Spinal cord (tissue), 10 donors: ENCODE results near the gene MAGI1. TPM values are rescaled to one million over a fixed set of nuclear protein-coding genes. Genes with fewer than 3 reads are reported as not detected.

Experiments
- DNase-seq, 6 donors: peaks; one replicate each; pipeline versions ENCODE4 v3.0.0 to v3.0.0-alpha.2; 2013 to 2015; ENCODE audit warnings: low spot score in 6 of 6, low read depth in 4 of 6
- H3K27ac ChIP-seq: one replicate; pipeline ENCODE4 v1.5.1; 2013; ENCODE audit warnings: low read depth, low read length, control low read depth
- H3K27me3 ChIP-seq: one replicate; pipeline ENCODE4 v1.6.1; 2013; ENCODE audit warnings: low read length; ENCODE audit not compliant: control insufficient read depth, insufficient read depth
- H3K36me3 ChIP-seq: one replicate; pipeline ENCODE4 v1.6.1; 2013; ENCODE audit warnings: low read length; ENCODE audit not compliant: control insufficient read depth, insufficient read depth
- H3K4me1 ChIP-seq: one replicate; pipeline ENCODE4 v1.6.1; 2013; ENCODE audit warnings: low read length; ENCODE audit not compliant: control insufficient read depth, insufficient read depth
- H3K4me3 ChIP-seq: one replicate; pipeline ENCODE4 v1.5.1; 2013; ENCODE audit warnings: low read depth, low read length, control low read depth
- H3K9me3 ChIP-seq: one replicate; pipeline ENCODE4 v1.6.1; 2013; ENCODE audit warnings: low read length; ENCODE audit not compliant: control insufficient read depth, insufficient read depth
- whole genome bisulfite sequencing: methylation state at CpG from one replicate; pipeline ENCODE4 v1.1.5; 2013; ENCODE audit warnings: missing lambda C conversion rate; ENCODE audit not compliant: insufficient coverage; 5-methylcytosine and 5-hydroxymethylcytosine counted together
- polyA plus RNA-seq, 2 donors: library from polyadenylated mRNA; unstranded; fragments of 120-200 nt; gene quantifications; one replicate each; pipeline ENCODE4 v1.2.1, GENCODE V29; 2013; ENCODE audit not compliant: insufficient read length in 2 of 2
- total RNA-seq, 2 donors: library from RNA; depleted of rRNA in 1 of 2; stranded (reverse); fragments of 120-200 nt in 1 of 2; fragments of >200 nt in 1 of 2; gene quantifications; one replicate each; pipeline versions ENCODE4 v1.2.3 to v1.2.4, GENCODE V29; 2013 to 2014
- donor health status: healthy.

MAGI1 gene
- total and polyA plus RNA-seq, 4 donors = 41.5 to 86.3 (median 62.7) TPM

- 94% methylated on average over 3 of the region's 7 CpGs for WGBS
- H3K4me3 ChIP-seq = no peak overlapping the region
- no peaks in the 10 kb centered on the region for H3K27me3 ChIP-seq
- H3K9me3 ChIP-seq = no peaks in the 10 kb centered on the region
- H3K27ac ChIP-seq = no peak overlapping the region
- H3K4me1 ChIP-seq = no peaks in the 10 kb centered on the region
- no peak for DNase-seq
- no peaks in the 10 kb centered on the region for H3K36me3 ChIP-seq
Measured at GRCh38 chr3:66004244-66004643, 34.5 kb downstream of the MAGI1 start.

GRCh38 chr3:66001626-66002025 is 37.1 kb downstream of the MAGI1 start:
- Histone ChIP-seq H3K36me3 (no peaks in the 10 kb centered on the region), H3K27ac (no peak overlapping the region), H3K4me1 (peaks cover under 1% of the 10 kb centered on the region), H3K9me3 (no peaks in the 10 kb centered on the region), H3K4me3 (no peak overlapping the region), H3K27me3 (no peaks in the 10 kb centered on the region)
- 89% methylated on average over 3 of the region's 3 CpGs for whole genome bisulfite sequencing
- DNase-seq = no peak

- no peak overlapping the region for H3K27ac ChIP-seq
- H3K4me3 ChIP-seq = no peak overlapping the region
- no peaks in the 10 kb centered on the region for H3K9me3 ChIP-seq
- peaks cover 2% of the 10 kb centered on the region for H3K4me1 ChIP-seq
- H3K27me3 ChIP-seq = no peaks in the 10 kb centered on the region
- H3K36me3 ChIP-seq = no peaks in the 10 kb centered on the region
- no peak for DNase-seq
Measured at GRCh38 chr3:66000506-66000905, 38.2 kb downstream of the MAGI1 start.

- WGBS = 100% methylated on average over 1 of the region's 8 CpGs
- DNase-seq = no peak
- H3K9me3 ChIP-seq = no peaks in the 10 kb centered on the region
Measured at GRCh38 chr3:65999606-66000005, 39.1 kb downstream of the MAGI1 start.

GRCh38 chr3:65996589-65996988 is 42.1 kb downstream of the MAGI1 start:
- no peak for DNase-seq
- peaks cover 2% of the 10 kb centered on the region for H3K4me1 ChIP-seq
- H3K9me3 ChIP-seq = no peaks in the 10 kb centered on the region
- 94% methylated on average over 6 of the region's 11 CpGs for WGBS
- no peak overlapping the region for H3K27ac ChIP-seq
- no peaks in the 10 kb centered on the region for H3K36me3 ChIP-seq
- no peak overlapping the region for H3K4me3 ChIP-seq
- no peaks in the 10 kb centered on the region for H3K27me3 ChIP-seq

More at GRCh38 chr3:65999606-66000005, 39.1 kb downstream of the MAGI1 start:
- no peak overlapping the region for H3K4me3 ChIP-seq
- H3K4me1 ChIP-seq = peaks cover 2% of the 10 kb centered on the region
- no peaks in the 10 kb centered on the region for H3K27me3 ChIP-seq
- no peak overlapping the region for H3K27ac ChIP-seq
- H3K36me3 ChIP-seq = no peaks in the 10 kb centered on the region

- peak in 1 of 6 donors; percentile 81 for DNase-seq
- Histone ChIP-seq H3K27ac (no peak overlapping the region), H3K9me3 (no peaks in the 10 kb centered on the region), H3K36me3 (no peaks in the 10 kb centered on the region), H3K4me1 (peaks cover 2% of the 10 kb centered on the region), H3K4me3 (no peak overlapping the region), H3K27me3 (no peaks in the 10 kb centered on the region)
- 60% methylated on average over 2 of the region's 6 CpGs for WGBS
Measured at GRCh38 chr3:65995515-65995914, 43.2 kb downstream of the MAGI1 start.

- WGBS = 89% methylated on average over 3 of the region's 4 CpGs
- DNase-seq = no peak
Measured at GRCh38 chr3:65995030-65995429, 43.7 kb downstream of the MAGI1 start.

GRCh38 chr3:65993134-65993900 is 45.4 kb downstream of the MAGI1 start:
- no CpG with 5 or more reads among the region's 1 CpG for WGBS
- no peak overlapping the region for H3K27ac ChIP-seq

More at GRCh38 chr3:65995030-65995429, 43.7 kb downstream of the MAGI1 start:
- no peaks in the 10 kb centered on the region for H3K36me3 ChIP-seq
- no peaks in the 10 kb centered on the region for H3K27me3 ChIP-seq
- H3K4me1 ChIP-seq = peaks cover 2% of the 10 kb centered on the region
- H3K4me3 ChIP-seq = no peak overlapping the region
- no peaks in the 10 kb centered on the region for H3K9me3 ChIP-seq
- H3K27ac ChIP-seq = no peak overlapping the region

GRCh38 chr3:65992106-65992505 is 46.6 kb downstream of the MAGI1 start:
- no CpG with 5 or more reads among the region's 1 CpG for WGBS
- no peak overlapping the region for H3K4me3 ChIP-seq
- no peaks in the 10 kb centered on the region for H3K27me3 ChIP-seq
- peaks cover 2% of the 10 kb centered on the region for H3K4me1 ChIP-seq
- no peak overlapping the region for H3K27ac ChIP-seq
- no peaks in the 10 kb centered on the region for H3K36me3 ChIP-seq
- no peaks in the 10 kb centered on the region for H3K9me3 ChIP-seq
- DNase-seq = no peak

More at GRCh38 chr3:65993134-65993900, 45.4 kb downstream of the MAGI1 start:
- H3K9me3 ChIP-seq = no peaks in the 10 kb centered on the region
- H3K36me3 ChIP-seq = no peaks in the 10 kb centered on the region
- H3K4me3 ChIP-seq = no peak overlapping the region
- DNase-seq = no peak
- peaks cover 2% of the 10 kb centered on the region for H3K4me1 ChIP-seq
- no peaks in the 10 kb centered on the region for H3K27me3 ChIP-seq
